NB4 (cell line): ENCODE measurements around the gene DGCR8.

ENCODE experiments used
- MYC ChIP-seq: IDR thresholded peaks from 2 replicates; pipeline ENCODE4 v1.6.1; 2011; ENCODE audit warnings: low read depth, low read length
- POLR2A ChIP-seq: IDR thresholded peaks from 2 replicates; pipeline ENCODE4 v1.6.1; 2011; ENCODE audit warnings: mild to moderate bottlenecking; ENCODE audit not compliant: insufficient read length; ENCODE audit errors: extremely low read depth

- TF ChIP-seq POLR2A, result no peak
- TF ChIP-seq MYC, result no peak
Observed at GRCh38 chr22:20087319-20088262, 7.5 kb downstream of the DGCR8 start.
